HepG2 (cell line): ENCODE results near the gene TREX2.

Source experiments
- BRCA1 ChIP-seq: sonication (generic); formaldehyde crosslinking; IDR thresholded peaks from 2 replicates; pipeline ENCODE4 v1.4.0; 2020; ENCODE audit warnings: missing genetic modification reagents
- CC2D1A ChIP-seq: sonication (generic); formaldehyde crosslinking; IDR thresholded peaks from 2 replicates; pipeline ENCODE4 v1.8.1; 2023; ENCODE audit warnings: mild to moderate bottlenecking, missing genetic modification reagents
- CTCF ChIP-seq: sonication (generic); formaldehyde crosslinking; IDR thresholded peaks from 2 replicates; pipeline ENCODE4 v1.5.0; 2020; ENCODE audit warnings: mild to moderate bottlenecking, missing genetic modification reagents, moderate library complexity
- FOXA1 ChIP-seq, 2 experiments: fragments of 450-650 bp in 1 of 2; sonication (generic) in 1 of 2; formaldehyde crosslinking in 1 of 2; IDR thresholded peaks; 2 replicates each; pipeline versions ENCODE4 v1.4.0 to v1.6.1; 2016 to 2020; ENCODE audit warnings: missing genetic modification reagents in 1 of 2
- PHF8 ChIP-seq: sonication (generic); formaldehyde crosslinking; IDR thresholded peaks from 2 replicates; pipeline ENCODE4 v1.5.0; 2020; ENCODE audit warnings: missing genetic modification reagents
- PPARG ChIP-seq: conservative IDR thresholded peaks from 2 replicates; pipeline ENCODE4 v1.6.1; 2016; ENCODE audit warnings: missing biosample characterization, missing genetic modification reagents
- RAD51 ChIP-seq: fragments of 450-650 bp; IDR thresholded peaks from 2 replicates; pipeline ENCODE4 v1.6.1; 2016; ENCODE audit warnings: borderline replicate concordance
- TEAD3 ChIP-seq: optimal IDR thresholded peaks from 2 replicates; pipeline ENCODE3; 2016; ENCODE audit warnings: borderline replicate concordance
- ZNF251 ChIP-seq: sonication (generic); formaldehyde crosslinking; IDR thresholded peaks from 2 replicates; pipeline ENCODE4 v1.9.0; 2021; ENCODE audit warnings: mild to moderate bottlenecking, missing genetic modification reagents
- ZNF496 ChIP-seq: sonication (generic); formaldehyde crosslinking; IDR thresholded peaks from 2 replicates; pipeline ENCODE4 v1.8.1; 2023; ENCODE audit warnings: mild to moderate bottlenecking, moderate library complexity, missing genetic modification reagents; ENCODE audit not compliant: insufficient replicate concordance

DNA sequence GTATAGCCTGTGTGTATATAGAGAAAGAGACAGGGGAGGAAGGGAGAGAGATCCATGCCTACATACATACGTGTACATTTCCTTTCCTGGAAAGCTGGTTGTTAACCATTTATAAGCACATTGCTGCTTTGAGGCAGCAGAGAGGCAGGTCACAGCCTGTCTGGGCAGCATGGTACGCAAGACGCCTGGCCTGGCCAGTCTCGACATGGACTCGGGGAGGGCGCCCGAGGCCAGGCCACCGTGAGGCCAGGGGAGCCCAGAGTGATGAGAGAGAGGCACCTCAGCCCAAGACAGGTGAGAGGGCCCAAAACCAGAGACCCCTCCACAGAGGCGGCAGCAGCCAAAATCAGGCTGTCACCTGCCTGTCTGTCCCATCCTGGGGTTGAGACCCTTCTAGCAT lies 3.9 kb downstream of the TREX2 start:
- no peak for TF ChIP-seq ZNF496 (CRISPR knock-in tag)
- no peak for TF ChIP-seq BRCA1 (CRISPR knock-in tag)
- TF ChIP-seq RAD51, result no peak
- TF ChIP-seq ZNF251 (CRISPR knock-in tag), result no peak
- no peak for TF ChIP-seq CTCF (CRISPR knock-in tag)
- TF ChIP-seq PPARG (CRISPR knock-in tag), result no peak
- no peak for TF ChIP-seq PHF8 (CRISPR knock-in tag)
- no peak for TF ChIP-seq TEAD3 (CRISPR knock-in tag)
- no peak for TF ChIP-seq CC2D1A (CRISPR knock-in tag)
- TF ChIP-seq FOXA1 (IDR thresholded peaks at IDR 0.05), result no peak
- TF ChIP-seq FOXA1 (CRISPR knock-in tag; IDR thresholded peaks at IDR 0.05), result no peak
